Measurements from ENCODE around the gene C18orf63.

Gene C18orf63

DNA sequence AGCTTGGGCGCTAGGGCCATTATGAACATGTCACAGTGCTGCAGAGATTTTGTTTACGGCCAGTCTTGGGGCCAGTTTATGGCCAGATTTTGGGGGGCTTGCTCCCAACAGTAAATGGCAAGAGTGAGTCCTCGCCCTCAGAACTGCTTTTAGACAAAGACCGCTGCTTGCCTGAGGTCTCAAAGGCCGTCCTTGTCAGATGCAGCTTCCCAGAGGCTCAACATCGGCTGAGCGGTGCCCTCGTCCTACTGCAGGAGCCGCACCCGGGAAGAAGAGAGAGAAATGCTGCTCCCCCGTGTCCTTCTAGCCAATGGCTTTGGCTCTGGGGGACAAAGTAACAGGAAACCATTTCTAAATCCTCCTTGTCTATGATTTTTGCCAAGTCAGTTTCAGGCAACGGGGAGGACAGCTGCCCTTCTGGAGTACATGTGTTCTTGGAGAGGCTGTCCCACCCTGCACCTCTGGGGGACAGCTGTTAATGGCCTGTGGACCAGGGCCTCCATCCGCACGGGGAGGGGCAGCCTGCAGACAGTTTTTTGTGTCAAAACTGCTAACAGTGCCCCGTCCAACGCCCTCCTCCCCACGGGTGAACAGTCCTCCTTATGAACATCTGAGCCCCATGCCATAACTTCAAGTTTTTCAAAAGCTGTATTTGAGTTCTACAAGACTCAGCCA, 66.1 kb downstream of the C18orf63 start:
- DNase-seq, result no peak

DNA sequence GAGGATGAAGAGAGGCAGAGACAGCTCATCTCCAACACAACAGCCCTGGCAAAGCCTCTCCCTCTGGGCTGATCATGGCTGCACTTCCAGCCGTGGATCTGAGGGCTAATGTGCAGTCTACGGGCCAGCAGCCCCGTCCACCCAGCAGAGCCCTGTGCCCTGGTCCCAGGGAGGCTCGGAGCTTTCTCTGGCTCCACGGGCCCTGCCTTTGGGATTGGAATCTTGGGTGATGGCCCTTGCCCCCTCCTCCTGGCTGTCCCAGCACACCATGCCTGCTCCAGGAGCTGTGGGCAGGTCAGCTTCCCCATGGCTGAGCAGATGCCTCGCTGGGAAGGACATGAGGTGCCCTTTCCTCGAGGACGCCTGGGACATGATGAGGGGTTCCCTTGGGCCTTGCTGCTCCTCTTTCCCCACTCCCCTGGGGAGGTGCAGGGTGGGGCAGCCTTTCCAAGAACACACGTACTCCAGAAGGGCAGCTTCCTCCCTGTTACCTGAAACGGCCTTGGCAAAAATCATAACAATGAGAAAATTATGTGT, 66.9 kb downstream of the C18orf63 start:
- DNase-seq, result no peak

DNA sequence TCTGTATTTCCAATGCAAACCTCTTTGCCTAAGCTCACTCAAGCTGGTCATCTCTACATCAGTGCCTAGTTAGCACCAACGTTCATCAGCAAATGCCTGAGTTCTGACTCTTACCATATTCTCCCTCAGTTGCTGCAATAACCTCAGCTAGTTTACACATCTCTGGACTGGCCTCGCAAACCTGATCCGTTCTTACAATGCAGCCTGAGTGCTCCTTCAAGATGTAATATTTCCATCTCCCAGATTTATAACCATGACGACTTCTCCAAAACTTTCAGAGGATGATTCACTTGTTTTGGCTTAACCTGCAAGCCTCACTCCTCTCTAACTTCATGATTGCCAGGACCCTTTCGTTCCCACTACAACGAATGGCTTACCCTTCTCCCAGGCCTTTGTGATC, 71.7 kb downstream of the C18orf63 start:
- DNase-seq, result no peak

DNA sequence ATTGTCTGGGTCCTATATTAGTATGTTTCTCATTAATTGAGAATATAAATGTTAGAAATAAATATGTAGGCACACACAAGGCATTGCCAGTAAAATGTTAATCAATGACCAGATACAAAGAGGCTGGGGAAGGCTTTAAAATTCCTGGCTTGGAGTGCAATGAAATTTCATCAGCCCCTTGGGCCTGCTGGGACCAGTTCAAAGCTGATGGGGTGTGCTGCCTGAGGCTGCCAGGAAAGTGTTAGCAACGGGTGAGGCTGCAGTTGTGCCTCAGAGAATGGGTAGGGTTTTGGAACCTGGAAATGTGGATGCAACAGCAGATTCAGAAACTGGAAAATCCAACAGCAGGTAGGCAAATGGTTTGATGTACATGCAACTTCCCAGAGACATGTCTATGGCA, 72.6 kb downstream of the C18orf63 start:
- no peak for DNase-seq

DNA sequence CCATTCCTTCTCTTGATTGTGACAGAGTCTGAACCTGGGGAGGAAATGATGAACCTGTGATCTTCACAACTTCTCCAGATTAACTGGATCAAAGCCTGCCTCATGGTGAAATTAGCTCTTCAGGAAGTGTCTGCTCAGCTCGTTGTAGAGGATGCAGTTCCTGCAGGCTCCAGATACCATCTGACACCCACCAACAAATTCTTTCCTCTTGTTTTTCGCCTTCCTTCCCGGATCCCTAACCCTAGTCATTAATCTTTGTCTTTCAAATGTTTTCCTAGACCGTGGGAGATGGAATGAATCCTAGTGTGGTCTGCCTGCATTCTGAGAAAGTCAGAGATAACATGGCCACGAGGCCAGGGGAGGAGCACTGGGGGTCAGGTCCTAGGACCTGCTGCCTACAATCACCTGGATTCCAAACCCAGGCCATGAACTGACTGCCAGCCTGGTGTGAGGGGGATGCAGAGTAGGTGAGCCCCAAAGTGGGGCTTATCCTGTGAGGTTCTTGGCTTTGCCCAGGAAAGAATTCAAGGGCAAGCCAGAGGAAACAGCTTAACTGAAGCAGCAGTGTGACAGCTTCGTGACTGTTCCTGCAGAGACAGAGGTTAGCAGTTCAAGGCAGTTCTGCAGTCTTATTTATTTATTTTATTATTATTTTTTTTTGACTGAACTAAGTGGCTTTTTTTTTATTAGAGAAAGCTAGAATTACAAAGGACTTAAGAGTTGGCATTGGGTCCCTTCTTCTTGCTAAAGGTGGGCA, 73.7 kb downstream of the C18orf63 start:
- no peak for DNase-seq

DNA sequence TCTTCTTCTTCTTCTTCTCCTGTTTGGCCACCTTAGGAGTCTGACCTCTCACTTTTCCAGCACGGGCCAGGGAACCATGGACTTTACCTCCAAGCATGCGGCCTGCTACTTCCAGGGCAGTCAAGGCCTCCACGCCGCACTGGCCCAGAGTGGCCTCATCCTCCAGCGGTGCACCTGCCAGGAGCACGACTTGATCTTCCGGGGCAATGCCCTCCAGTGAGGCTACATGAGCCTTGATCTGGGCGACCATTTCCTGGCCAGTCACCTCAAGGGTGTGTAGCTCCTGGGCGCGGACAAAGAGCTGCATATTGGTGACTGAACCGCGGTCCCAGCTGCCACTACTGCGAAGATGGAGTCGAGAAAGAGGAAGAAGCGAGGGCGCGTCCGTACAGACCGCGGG, 74.4 kb downstream of the C18orf63 start:
- no peak for DNase-seq

DNA sequence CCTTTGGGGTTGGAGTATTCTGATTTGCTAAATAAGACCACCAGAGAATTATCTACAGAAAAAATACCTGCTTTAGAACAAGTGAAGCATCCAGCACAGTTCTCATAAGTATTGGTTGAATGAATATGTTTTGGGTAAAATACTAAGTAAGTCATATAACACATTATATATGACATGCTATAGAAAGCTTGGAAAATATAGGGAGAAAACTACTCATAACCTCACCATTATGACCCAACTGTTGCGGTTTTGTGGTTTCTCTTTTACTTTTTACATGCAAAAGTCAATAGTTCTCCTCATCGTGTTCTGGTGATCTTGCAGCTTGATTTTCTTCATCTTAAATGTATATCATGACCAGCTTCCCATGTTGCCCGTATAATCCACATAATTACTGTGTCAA, 75.3 kb downstream of the C18orf63 start:
- no peak for DNase-seq

DNA sequence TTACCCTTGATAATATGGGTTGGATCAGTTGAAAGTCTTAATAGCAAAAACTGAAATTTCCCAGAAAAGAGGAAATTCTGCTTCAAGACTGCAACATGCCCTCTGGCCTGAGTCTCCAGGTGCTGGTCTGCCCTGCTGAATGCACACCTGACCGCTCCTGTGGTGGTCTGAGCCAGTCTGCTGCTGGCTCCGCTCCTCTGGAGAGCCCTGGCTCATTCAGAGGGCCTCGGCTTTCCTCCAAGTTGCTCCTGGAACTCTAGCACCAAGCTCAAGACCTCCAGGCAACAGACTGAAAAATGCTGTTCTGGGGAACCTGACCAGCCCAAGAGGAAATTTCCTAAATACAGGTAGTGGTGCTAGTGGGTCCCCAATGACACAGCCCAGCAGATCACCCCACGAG, 76.7 kb downstream of the C18orf63 start:
- DNase-seq, result no peak

DNA sequence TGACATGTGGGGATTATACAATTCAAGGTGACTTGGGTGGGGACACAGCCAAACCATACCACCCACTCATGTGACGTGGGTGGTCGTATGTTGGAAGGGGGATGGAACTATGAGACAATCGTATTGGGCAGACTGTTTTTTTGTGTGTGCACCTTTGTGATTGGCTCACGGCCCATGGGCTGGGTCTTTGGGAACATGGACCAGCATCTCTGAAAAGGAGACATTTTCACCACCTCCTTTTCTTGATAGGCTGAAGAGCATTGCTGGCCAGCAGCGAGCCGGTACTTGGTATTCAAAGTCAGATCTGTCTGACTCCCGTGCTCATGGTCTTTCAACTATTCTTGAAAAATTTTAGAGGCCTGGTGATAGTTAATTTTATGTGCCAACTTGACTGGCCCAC, 79.4 kb downstream of the C18orf63 start:
- no peak for DNase-seq

DNA sequence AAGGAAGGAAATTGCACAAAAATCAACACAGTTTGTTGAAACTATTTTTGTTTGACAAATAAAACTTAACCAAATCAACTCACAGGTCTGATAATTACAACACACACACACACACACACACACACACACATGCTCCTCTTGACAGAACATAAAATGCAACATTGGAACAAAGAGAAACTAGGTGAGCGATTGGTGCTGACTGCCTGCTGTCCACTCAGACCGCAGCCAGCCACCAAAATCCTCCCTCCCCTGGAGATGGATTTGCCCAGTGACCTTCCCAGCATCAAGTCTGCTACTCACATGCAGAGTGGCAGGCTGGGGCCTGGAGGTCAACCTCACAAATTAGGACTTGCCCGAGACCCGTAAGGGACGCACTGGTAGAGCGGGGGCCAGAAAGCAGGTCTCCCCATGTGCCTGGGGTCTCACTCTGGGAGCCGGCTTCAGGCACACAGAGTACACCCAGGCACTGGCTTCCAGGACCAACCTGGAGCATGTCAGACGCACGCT, 80.1 kb downstream of the C18orf63 start:
- DNase-seq, result no peak

DNA sequence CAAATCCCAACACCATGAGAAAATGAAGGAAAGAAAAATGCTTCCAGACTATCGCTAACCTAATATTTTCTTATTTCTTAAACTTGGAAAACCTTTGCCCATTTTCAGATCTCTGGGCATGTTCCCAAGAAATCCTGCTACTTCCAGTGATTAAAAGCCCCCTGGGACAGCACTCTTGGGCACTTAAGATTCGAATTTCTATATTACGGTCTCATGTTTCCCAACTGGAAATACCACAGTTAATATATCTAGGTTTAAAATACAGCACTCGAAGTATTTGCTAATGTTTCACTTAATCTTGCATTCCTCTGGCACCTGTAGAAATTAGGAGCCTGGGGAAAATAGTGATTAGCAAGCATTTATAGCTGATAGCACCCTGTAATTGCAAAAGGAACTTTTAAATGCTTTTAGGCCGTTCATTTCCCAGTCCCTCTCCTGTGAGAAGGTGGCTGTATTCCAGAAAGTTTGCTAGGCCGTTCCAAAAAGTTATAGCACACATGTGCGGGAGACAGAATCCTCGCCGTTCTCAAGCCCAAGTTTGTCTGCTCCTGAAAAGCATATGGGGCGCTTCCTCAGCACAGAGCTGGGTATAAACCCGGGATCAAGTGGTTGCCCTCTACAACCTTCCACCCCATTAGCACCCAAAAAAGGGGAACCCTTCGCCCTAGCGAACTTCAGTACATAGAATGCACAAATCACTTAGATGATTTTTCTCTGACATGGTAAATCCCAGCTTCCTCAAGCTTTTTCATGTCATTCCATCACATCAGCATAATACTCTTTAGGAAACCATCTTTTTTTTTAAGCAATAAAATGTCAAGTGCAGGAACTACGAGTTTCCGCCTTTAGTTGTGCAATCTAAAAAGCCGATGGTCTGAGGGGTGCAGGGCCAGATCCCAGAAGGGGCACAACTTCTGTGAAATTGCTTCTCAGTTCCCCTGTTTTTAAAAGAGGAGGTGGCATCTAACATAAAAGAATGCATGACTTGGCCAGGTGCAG, 80.8 kb downstream of the C18orf63 start:
- DNase-seq, result no peak

DNA sequence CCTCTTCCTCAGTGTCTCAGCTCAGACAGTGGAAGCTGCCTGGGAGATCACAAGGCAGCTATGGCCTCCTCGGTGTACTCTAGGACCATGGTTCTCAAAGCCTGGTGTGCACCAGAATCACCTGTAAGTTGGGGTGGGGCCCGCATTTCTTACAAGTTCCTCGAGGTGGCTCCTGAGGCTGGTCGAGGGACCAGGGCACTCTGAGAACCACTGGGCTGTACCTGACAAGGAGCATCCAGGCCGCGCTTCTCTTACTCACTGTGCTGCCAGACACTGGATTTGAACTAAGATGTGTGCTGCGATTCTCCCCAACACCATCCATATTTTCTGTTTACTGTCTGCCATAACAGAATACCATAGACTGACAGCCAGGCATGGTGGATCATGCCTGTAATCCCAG, 81.9 kb downstream of the C18orf63 start:
- DNase-seq, result no peak

DNA sequence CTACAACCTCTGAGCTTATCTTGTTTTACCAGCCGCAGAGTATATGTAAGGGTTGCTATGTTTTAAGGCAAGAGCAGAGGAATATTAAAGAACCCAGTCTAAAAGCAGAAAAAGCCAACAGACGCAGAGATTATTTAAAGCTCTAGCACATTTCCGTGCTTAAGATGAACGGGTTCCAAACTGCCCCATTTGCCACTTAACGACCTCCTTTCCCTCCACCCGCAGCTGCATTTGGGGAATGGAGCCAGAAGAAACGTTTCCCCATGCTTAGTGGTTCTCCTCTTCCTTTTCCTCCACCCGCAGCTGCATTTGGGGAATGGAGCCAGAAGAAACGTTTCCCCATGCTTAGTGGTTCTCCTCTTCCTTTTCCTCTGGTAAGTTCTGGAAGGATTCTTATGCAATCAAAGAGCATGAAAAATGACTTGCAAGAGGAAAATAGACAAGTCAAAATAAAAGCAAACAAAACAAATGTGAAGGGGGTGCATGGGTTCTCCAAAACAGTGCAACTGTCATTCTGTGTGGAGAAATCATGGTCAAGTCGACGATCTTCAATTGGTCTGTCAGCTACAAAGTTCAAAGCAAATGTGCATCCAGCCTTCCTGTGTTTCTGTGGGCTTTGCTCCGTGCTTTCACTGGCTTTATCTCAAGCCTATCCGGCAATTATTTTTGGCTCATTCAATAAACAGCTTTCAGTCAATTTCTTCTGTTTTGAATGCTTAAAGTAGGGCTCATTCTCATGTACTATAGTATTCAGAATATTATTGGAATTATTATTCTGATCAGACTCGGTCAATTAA, 83.7 kb downstream of the C18orf63 start:
- DNase-seq, result no peak

DNA sequence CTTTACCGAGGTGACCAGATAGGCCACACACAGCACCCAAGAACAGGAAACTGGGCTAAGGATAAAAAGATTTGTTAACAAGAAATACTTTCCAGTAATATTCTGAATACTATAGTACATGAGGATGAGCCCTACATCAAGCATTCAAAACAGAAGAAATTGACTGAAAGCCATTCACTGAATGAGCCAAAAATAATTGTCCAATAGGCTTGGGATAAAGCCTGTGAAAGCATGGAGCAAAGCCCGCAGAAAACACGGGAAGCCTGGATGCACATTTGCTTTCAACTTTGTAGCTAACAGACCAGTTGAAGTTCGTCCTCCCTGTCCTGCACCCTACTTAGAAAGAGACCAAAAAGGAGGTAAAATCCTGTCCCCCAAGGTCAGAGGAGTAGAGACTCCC, 85.2 kb downstream of the C18orf63 start:
- DNase-seq, result no peak

DNA sequence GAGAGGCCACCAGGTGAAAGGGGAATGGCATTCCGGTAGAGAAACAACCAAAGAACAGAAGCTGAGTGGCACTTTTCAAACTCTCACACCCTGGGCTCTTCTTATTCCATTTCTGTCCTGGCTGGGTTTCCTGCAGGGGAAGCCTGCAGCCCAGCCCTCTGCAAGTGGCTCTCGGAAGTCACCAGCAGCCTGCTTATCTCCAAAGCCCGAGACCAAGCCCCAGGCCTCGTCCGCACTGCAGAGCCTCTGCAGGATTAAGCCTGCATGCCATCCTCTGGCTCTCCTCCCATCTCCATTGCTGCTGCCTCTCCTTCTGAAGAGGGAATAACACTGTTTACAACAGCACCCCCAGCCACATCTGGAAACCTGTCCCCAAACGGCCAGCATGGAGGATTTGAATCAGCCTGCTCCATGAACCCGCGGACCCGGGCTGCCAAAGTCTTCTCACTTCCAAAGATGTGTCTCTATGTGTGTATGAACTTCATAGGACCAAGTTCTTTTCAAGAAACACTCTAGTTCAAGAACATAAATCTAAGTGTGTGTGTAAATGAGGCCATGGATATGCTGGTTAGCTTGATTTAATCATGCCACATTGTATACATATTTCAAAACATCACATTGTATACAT, 87.3 kb downstream of the C18orf63 start:
- DNase-seq, result no peak

DNA sequence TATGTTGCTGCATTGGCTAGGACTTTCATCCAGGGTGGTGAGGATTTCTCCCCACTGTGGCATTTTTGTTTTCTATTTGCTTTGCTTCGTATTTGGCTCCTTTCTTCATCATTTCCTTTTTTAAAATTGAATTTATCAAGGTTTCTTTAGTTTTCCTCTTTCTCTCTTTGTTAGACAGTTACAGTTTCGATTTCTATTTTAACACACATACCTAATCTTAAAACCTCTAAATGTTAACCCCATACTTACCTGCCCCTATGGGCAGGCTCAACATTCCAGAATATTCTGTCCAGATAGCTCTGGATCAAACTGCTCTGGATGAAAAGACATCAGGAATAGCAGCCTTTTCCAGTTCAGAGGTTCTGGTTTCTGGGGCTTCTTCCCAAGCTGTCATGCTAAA, 92.2 kb downstream of the C18orf63 start:
- no peak for DNase-seq
